ENCODE measurements around the gene HDGF. TPM values are rescaled to one million over a fixed set of nuclear protein-coding genes. Genes with fewer than 3 reads are reported as not detected.
A peak's percentile ranks its signal among the peaks of the same experiment; 100 is the strongest.

The HDGF gene
- total and polyA plus RNA-seq, 2 donors = 116 to 226 TPM

DNA sequence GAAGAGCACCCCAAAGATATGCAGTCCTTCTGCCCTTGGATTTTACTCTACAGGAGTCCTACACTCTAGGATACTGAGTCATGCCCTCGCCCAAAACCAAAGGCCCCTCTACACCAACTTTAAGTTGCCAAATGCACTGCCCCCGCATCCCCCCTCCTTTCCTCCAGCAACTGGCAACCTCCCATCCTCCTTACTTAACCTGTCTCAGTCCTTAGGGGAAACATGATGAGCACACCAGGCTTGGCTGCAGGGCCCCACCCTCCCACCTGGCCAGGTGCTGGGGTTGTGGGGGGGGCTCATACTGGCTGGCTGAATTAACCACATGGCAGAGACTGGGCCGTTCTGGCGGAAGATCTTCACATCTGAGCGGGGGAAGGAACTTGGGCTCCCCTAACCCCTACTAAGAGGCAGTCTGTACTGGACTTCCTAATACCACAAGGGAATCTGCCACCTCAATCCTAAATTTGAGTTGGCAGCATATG is 1.2 kb downstream of the HDGF start:
- Histone ChIP-seq H3K4me3 (ENCODE audit: low read length in 2 of 2) (peak overlapping the region; percentile 66 to 95), H3K4me1 (ENCODE audit: control insufficient read depth in 2 of 2, insufficient read depth in 2 of 2, low read length in 2 of 2) (peaks cover 36 to 66% of the 10 kb centered on the region in 2 donors), H3K9me3 (ENCODE audit: control insufficient read depth in 2 of 2, insufficient read depth in 1 of 2, low read length in 1 of 2) (no peaks in the 10 kb centered on the region), H3K36me3 (ENCODE audit: control insufficient read depth in 2 of 2, insufficient read depth in 2 of 2, low read length in 1 of 2) (peaks cover 0 to 17% of the 10 kb centered on the region in 2 donors), H3K27me3 (ENCODE audit: control insufficient read depth in 2 of 2, insufficient read depth in 1 of 2, low read length in 1 of 2) (no peaks in the 10 kb centered on the region), H3K27ac (ENCODE audit: low read depth in 1 of 2, low read length in 1 of 2) (peak overlapping the region; percentile 85 to 90)
- peak in 1 of 9 donors; percentile 51 for DNase-seq (ENCODE audit: low read depth in 6 of 9, low spot score in 9 of 9)
- 1% methylated on average over 5 of the region's 5 CpGs for WGBS

DNA sequence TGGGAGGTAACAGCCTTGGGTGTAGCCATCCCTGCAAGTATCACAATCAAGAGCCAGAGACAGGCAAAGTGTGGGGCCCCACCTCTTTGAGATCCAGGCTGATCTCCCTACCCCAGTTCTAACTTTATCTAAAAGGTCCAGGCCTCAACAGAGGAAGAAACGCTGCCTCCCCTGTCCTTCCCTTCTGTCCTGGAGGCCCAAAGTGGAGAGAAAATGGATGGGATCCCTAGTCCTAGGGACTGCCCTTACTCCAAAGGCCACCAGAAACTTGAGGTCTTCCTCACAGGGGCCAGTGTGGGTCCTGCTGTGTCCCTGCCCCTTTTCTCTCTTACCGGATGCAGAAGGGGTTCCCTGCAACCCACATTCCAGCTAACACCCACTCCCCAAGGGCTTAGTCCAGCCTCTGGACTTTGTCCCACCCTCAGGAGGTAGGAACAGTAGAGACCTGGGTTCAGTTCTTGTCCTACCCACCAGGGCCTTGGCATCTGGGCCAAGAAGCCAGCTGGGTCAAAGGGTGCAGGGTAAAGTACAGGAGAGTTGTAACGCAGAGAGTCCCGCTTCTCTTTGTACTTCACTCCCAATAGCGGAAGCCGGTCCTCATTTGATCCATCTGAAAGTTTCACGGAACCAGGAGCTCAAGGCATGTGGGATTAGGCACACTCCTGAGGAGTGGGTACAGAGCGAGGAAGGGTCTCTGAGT is 1.9 kb downstream of the HDGF start:
- peaks cover 36 to 72% of the 10 kb centered on the region in 2 donors for H3K4me1 ChIP-seq (ENCODE audit: control insufficient read depth in 2 of 2, insufficient read depth in 2 of 2, low read length in 2 of 2)

DNA sequence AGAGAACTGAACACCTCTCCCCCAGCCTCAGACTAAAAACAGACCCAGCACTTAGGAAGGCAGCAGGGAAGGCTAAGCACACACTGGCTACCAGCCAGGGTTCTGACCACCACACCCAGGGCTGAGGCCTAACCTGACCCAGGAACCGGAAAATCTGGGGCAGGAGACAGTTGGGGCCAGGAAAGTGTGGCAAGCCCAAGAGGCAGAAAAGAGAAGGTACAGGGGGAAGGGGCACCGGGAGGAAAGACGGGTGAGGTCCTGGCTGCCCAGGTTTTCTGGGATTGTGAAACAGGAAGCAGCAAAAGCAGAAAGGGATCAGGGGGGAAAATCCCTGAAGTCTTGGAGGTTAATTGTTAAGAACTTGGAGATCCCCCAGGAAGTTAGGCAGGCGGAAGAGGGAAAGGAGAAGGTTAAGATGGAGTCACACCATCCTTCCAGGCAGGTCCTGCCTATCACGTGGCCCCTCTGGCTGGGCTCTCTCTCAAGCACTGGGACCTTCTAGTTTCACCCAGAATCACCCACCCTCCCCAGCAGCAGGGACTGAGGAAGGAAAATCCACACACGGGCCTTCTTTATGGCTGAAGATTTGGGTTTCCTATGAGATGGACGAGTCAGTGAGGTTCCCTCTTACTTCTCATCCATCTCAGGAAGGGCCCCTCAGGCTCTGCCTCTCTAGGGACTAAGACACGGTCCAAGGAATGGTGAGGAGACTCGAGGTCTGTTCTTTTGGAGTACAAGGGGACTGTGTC is 2.6 kb downstream of the HDGF start:
- H3K4me3 ChIP-seq (ENCODE audit: low read length in 2 of 2) = peak overlapping the region; percentile 66 to 95
- no peaks in the 10 kb centered on the region for H3K27me3 ChIP-seq (ENCODE audit: control insufficient read depth in 2 of 2, insufficient read depth in 1 of 2, low read length in 1 of 2)
- whole genome bisulfite sequencing = 12% methylated on average over 9 of the region's 9 CpGs
- H3K36me3 ChIP-seq (ENCODE audit: control insufficient read depth in 2 of 2, insufficient read depth in 2 of 2, low read length in 1 of 2) = peaks cover 12 to 29% of the 10 kb centered on the region in 2 donors
- peak overlapping the region; percentile 85 to 90 for H3K27ac ChIP-seq (ENCODE audit: low read depth in 1 of 2, low read length in 1 of 2)
- peaks cover 36 to 74% of the 10 kb centered on the region in 2 donors for H3K4me1 ChIP-seq (ENCODE audit: control insufficient read depth in 2 of 2, insufficient read depth in 2 of 2, low read length in 2 of 2)
- no peaks in the 10 kb centered on the region for H3K9me3 ChIP-seq (ENCODE audit: control insufficient read depth in 2 of 2, insufficient read depth in 1 of 2, low read length in 1 of 2)
- peak in 1 of 9 donors; percentile 35 for DNase-seq (ENCODE audit: low read depth in 6 of 9, low spot score in 9 of 9)

More for the DNA sequence above, 1.9 kb downstream of the HDGF start:
- Histone ChIP-seq H3K27ac (ENCODE audit: low read depth in 1 of 2, low read length in 1 of 2) (peak overlapping the region; percentile 85 to 90), H3K27me3 (ENCODE audit: control insufficient read depth in 2 of 2, insufficient read depth in 1 of 2, low read length in 1 of 2) (no peaks in the 10 kb centered on the region), H3K9me3 (ENCODE audit: control insufficient read depth in 2 of 2, insufficient read depth in 1 of 2, low read length in 1 of 2) (no peaks in the 10 kb centered on the region), H3K4me3 (ENCODE audit: low read length in 2 of 2) (peak overlapping the region; percentile 66 to 95), H3K36me3 (ENCODE audit: control insufficient read depth in 2 of 2, insufficient read depth in 2 of 2, low read length in 1 of 2) (peaks cover 4 to 23% of the 10 kb centered on the region in 2 donors)
- DNase-seq (ENCODE audit: low read depth in 6 of 9, low spot score in 9 of 9) = peak in 1 of 9 donors; percentile 28
- 45% methylated on average over 8 of the region's 8 CpGs for WGBS

DNA sequence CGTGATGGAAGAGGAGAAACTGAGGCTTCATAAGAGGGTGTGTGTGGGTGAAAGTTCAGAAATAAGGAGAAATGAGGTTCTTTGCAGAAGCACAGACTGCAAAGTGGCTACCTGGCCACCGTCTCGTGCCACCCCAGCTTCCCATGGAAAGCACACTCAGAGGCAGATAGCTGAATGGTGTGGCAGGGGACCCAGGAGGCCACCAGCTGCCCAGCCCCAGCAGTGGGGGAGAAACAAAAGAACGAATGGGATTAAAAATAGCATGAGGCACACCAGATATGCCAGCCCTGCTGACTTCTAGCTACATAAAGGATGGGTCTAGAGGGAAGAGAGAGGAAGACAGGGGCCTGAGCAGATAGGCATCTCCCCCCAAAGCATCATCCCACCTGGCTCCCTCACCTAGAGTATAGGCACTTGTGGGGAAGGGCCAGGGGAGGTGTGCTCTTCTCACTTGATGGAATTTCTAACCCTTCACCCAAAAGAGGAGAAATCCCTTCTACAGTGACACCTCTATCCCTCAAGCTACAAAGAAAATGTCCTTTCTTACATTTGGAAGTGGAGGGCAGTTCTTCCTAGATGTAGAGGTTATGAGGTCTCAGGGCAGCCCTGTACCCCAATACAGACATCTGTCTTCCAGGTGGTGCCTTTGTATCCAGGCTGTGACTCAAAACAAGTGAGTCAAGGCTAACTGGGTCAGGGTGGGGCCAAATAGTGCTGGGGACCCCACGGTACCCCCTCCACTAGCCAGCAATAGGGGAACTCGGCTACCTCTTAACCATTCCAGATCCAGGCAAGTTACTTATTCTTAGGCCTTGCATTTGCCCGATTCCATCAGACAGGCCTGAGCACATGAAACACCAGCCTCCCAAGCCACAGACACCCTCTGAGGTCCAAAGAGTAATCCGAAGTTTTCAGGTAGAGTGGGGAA is 3.5 kb downstream of the HDGF start:
- peak overlapping the region; percentile 66 to 95 for H3K4me3 ChIP-seq (ENCODE audit: low read length in 2 of 2)
- peak in 1 of 9 donors; percentile 41 for DNase-seq (ENCODE audit: low read depth in 6 of 9, low spot score in 9 of 9)
- H3K4me1 ChIP-seq (ENCODE audit: control insufficient read depth in 2 of 2, insufficient read depth in 2 of 2, low read length in 2 of 2) = peaks cover 34 to 73% of the 10 kb centered on the region in 2 donors
- peaks cover 20 to 38% of the 10 kb centered on the region in 2 donors for H3K36me3 ChIP-seq (ENCODE audit: control insufficient read depth in 2 of 2, insufficient read depth in 2 of 2, low read length in 1 of 2)
- no peaks in the 10 kb centered on the region for H3K9me3 ChIP-seq (ENCODE audit: control insufficient read depth in 2 of 2, insufficient read depth in 1 of 2, low read length in 1 of 2)
- WGBS = 25% methylated on average over 8 of the region's 8 CpGs
- H3K27me3 ChIP-seq (ENCODE audit: control insufficient read depth in 2 of 2, insufficient read depth in 1 of 2, low read length in 1 of 2) = no peaks in the 10 kb centered on the region
- H3K27ac ChIP-seq (ENCODE audit: low read depth in 1 of 2, low read length in 1 of 2) = peak overlapping the region; percentile 85 to 90

DNA sequence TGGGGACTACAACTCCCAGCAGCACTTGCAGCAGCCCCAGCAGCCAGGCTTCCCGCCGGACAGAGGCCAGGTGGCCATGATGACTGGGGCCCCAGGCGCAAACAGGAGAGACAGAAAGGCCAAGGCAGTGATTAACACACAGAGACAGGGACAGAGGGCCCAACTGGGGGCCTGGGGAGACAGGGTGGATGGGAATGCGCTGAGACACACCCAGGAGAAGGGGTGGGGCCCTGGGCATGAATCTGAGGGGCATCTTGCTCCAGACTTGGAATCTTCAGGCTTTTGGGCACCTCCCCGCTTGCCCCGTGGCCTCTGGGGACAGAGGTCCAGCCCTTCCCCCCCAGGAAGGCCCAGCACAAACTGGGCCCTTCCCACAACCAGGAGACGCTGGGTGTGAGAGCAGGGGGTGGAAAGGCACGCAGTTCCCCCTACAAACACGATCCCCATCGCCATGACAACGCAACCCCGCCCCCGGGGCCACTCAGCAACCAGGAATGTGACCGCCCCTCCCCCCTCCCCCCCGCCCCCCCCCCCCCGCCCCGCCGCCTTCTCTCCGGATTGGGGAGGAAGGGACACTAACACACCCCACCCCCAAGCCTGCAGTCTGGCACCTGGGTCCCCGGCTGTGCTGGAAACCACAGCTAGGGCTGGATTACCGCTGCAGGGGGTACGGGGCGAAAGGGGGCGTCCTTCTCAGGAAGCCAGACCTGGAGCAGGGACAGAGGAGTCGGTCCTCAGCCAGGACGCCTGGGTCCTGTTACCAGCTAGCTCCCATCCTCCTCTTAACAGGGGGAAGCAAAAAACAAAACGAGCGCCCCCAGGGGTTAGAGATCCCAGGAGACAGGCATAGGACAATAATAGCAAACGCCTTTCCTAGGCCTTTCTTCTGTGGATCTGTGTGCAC is 4.5 kb downstream of the HDGF start:
- peaks cover 27 to 48% of the 10 kb centered on the region in 2 donors for H3K36me3 ChIP-seq (ENCODE audit: control insufficient read depth in 2 of 2, insufficient read depth in 2 of 2, low read length in 1 of 2)
- H3K4me3 ChIP-seq (ENCODE audit: low read length in 2 of 2) = peak overlapping the region; percentile 41 to 44
- H3K9me3 ChIP-seq (ENCODE audit: control insufficient read depth in 2 of 2, insufficient read depth in 1 of 2, low read length in 1 of 2) = no peaks in the 10 kb centered on the region
- no peaks in the 10 kb centered on the region for H3K27me3 ChIP-seq (ENCODE audit: control insufficient read depth in 2 of 2, insufficient read depth in 1 of 2, low read length in 1 of 2)
- 12% methylated on average over 24 of the region's 29 CpGs for WGBS
- peak in 3 of 9 donors; percentile 66 to 82 (median 68) for DNase-seq (ENCODE audit: low read depth in 6 of 9, low spot score in 9 of 9)
- peak overlapping the region; percentile 90 to 91 for H3K27ac ChIP-seq (ENCODE audit: low read depth in 1 of 2, low read length in 1 of 2)
- peaks cover 31 to 74% of the 10 kb centered on the region in 2 donors for H3K4me1 ChIP-seq (ENCODE audit: control insufficient read depth in 2 of 2, insufficient read depth in 2 of 2, low read length in 2 of 2)

DNA sequence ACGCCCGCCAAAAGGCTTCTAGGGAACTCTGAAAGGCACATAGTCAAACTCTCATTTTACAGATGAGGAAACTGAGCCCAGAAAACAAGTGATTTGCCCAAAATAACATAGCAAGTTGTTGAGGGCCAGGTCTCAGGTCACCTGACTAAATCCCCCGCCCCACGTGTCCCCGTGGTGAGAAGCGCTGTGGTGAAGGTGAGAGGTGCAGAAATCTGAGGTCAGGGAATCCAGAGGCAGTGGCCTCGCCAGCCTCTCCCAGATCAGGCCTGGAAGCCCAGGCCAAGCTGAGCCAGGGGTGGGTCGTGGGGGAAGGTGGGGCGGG is 5.1 kb downstream of the HDGF start:
- Histone ChIP-seq H3K27ac (ENCODE audit: low read depth in 1 of 2, low read length in 1 of 2) (peak overlapping the region; percentile 85 to 91), H3K27me3 (ENCODE audit: control insufficient read depth in 2 of 2, insufficient read depth in 1 of 2, low read length in 1 of 2) (no peaks in the 10 kb centered on the region), H3K9me3 (ENCODE audit: control insufficient read depth in 2 of 2, insufficient read depth in 1 of 2, low read length in 1 of 2) (no peaks in the 10 kb centered on the region), H3K4me3 (ENCODE audit: low read length in 2 of 2) (peak overlapping the region in 1 of 2 donors; percentile 44), H3K4me1 (ENCODE audit: control insufficient read depth in 2 of 2, insufficient read depth in 2 of 2, low read length in 2 of 2) (peaks cover 32 to 78% of the 10 kb centered on the region in 2 donors), H3K36me3 (ENCODE audit: control insufficient read depth in 2 of 2, insufficient read depth in 2 of 2, low read length in 1 of 2) (peaks cover 27 to 54% of the 10 kb centered on the region in 2 donors)
- WGBS = 84% methylated on average over 9 of the region's 9 CpGs
- no peak for DNase-seq (ENCODE audit: low read depth in 6 of 9, low spot score in 9 of 9)

DNA sequence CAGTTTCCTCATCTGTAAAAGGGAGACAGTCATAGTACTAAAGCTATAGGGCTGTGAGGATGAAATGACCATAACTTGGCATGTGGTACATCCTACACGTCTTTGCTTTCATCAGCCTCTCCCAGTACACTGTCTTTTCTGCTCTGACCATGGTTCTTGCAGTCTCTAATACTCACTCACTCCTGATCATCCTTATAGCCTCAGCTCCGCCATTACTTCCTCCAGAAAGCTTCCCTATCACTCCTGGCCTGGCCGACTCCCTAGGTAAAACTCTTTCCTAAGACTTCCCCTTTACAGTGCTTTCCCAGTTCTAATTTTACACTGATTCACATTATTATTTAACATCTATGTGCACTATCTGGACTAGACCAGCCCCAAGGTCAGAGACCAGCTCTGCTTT is 5.6 kb downstream of the HDGF start:
- Histone ChIP-seq H3K4me3 (ENCODE audit: low read length in 2 of 2) (no peak overlapping the region), H3K27me3 (ENCODE audit: control insufficient read depth in 2 of 2, insufficient read depth in 1 of 2, low read length in 1 of 2) (no peaks in the 10 kb centered on the region), H3K36me3 (ENCODE audit: control insufficient read depth in 2 of 2, insufficient read depth in 2 of 2, low read length in 1 of 2) (peaks cover 27 to 55% of the 10 kb centered on the region in 2 donors), H3K9me3 (ENCODE audit: control insufficient read depth in 2 of 2, insufficient read depth in 1 of 2, low read length in 1 of 2) (no peaks in the 10 kb centered on the region), H3K4me1 (ENCODE audit: control insufficient read depth in 2 of 2, insufficient read depth in 2 of 2, low read length in 2 of 2) (peaks cover 33 to 80% of the 10 kb centered on the region in 2 donors), H3K27ac (ENCODE audit: low read depth in 1 of 2, low read length in 1 of 2) (no peak overlapping the region)
- 94% methylated on average over 3 of the region's 3 CpGs for WGBS
- no peak for DNase-seq (ENCODE audit: low read depth in 6 of 9, low spot score in 9 of 9)
